ENCODE results near the gene CPAMD8. TPM values are rescaled to one million over a fixed set of nuclear protein-coding genes. Genes with fewer than 3 reads are reported as not detected.

CPAMD8 gene
- total RNA-seq, 1 donor from 2014 or later: 1.3 TPM

- intact Hi-C loops (cut with micrococcal nuclease): no loop called here
Measured at GRCh38 chr19:16922592-16922934, 104.0 kb downstream of the CPAMD8 start.

- intact Hi-C loops (cut with micrococcal nuclease): no loop called here
Measured at GRCh38 chr19:16921766-16922591, 104.6 kb downstream of the CPAMD8 start.

DNA sequence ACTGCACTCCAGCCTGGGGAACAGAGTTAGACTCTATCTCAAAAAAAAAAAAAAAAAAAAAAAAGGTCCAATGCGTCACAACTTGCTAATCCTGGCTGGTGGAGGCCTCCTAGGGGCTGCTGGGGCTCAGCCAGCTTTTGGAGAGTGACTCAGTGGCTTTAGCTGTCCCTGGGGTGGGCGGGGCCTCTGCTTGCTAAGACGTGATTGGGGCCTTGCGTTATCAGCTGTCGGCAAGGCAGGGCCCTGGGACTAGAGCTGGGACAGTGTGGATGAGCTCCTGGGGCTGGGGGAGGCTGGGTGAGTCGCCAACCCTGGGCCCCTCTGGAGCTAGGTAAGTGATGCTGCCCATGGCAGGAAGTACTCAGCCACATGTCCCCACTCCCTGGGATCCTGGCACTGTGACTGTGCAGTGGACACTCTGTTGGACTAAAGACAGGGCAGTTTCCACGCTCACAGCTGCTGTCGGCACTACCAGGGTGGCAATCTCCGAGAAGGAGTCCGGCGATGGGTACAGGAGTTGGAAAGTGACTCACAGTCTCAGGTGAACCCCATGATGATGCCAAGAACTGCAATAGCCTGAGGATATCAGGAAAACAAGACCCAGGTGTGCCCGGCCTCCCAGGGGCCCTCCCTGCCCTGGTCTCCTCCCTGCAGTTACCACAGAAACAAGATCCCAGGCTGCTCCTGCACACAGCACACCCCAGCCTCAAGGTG lies 105.6 kb downstream of the CPAMD8 start:
- intact Hi-C loops (cut with micrococcal nuclease): no loop called here

DNA sequence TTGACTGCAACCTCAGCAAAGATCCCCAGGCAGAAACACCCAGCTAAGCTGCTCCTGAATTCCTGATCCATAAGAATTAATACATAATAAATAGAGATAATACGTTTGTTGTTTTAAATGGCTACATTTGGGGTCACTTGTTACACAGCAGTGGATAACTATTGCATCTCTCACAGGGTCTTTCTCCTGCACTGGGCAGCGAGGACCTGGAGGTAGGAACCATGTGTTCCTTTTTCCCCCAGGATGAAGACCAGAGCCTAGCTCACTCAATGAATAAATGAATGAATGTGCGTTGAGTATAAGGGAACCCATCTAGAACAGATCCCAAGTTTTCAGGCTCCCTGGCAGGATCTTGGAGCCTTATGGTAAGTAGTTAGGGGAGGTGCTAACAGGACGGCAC lies 107.1 kb downstream of the CPAMD8 start:
- intact Hi-C loops (cut with micrococcal nuclease): no loop called here

- intact Hi-C loops (cut with micrococcal nuclease): no loop called here
Measured at GRCh38 chr19:16917401-16917800, 109.2 kb downstream of the CPAMD8 start.

DNA sequence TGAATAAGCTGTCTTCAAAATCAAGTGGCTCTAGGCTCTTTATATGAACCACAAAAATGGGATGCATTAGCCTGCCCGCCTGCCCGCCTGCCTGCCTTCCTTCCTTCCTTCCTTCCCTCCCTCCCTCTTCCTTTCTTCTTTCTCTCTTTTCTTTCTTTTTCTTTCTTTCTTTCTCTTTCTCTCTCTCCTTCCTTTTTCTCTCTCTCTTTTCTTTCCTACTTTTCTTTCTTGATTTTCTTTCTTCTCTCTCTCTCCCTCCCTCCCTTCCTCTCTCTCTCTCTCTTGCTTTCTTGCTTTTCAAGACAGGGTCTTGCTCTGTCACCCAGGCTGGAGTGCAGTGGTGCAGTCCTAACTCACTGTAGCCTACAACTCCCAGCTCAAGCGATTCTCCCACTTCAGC lies 110.9 kb downstream of the CPAMD8 start:
- intact Hi-C loops (cut with micrococcal nuclease): no loop called here

DNA sequence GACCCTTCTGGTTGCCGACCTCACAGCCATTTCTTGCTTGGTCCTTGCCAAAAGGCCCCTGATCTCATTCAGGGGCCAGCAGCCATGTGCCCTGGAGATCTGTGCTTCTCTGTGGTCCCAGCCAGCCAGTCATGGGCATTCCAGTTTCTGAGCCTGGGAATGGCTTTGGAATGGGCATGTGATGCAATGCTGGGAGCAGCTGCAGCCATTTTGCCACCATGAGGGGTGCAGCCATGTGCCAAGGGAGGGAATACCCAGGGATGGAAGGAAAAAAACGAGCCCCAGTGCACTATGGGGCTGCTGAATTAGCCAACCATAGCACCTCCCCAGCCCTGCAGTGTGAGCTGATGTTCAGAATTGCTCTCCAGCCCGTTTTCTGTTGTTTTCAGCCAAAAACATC lies 111.5 kb downstream of the CPAMD8 start:
- intact Hi-C loops (cut with micrococcal nuclease): no loop called here

- intact Hi-C loops (cut with micrococcal nuclease): no loop called here
Measured at GRCh38 chr19:16914421-16914820, 112.2 kb downstream of the CPAMD8 start.

GRCh38 chr19:16912780-16913179 lies 113.8 kb downstream of the CPAMD8 start:
- intact Hi-C loops (cut with micrococcal nuclease): no loop called here

GRCh38 chr19:16911046-16911445 lies 115.6 kb downstream of the CPAMD8 start:
- intact Hi-C loops (cut with micrococcal nuclease): no loop called here

- intact Hi-C loops (cut with micrococcal nuclease): no loop called here
Measured at GRCh38 chr19:16908759-16909158, 117.9 kb downstream of the CPAMD8 start.

- intact Hi-C loops (cut with micrococcal nuclease): no loop called here
Measured at GRCh38 chr19:16904599-16904998, 122.0 kb downstream of the CPAMD8 start.

DNA sequence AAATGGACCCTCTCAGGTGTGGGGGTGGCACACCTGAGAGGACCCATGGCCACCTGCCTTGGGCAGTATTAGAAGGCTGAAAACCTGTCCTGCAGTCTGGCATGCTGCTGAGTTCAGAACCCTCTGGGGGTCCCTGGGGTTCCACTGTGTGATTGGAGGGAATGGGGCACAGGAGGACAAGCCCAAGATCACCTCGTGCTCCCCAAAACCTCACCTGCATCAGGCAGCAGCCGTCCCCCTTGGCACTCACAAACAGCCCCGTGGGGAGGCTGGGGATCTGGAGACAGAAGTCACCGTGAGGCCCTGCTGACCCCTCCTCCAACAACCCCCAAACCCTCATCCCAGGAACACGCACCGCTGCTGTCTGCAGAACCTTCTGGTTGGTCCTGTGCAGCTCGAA lies 123.3 kb downstream of the CPAMD8 start:
- intact Hi-C loops (cut with micrococcal nuclease): no loop called here

DNA sequence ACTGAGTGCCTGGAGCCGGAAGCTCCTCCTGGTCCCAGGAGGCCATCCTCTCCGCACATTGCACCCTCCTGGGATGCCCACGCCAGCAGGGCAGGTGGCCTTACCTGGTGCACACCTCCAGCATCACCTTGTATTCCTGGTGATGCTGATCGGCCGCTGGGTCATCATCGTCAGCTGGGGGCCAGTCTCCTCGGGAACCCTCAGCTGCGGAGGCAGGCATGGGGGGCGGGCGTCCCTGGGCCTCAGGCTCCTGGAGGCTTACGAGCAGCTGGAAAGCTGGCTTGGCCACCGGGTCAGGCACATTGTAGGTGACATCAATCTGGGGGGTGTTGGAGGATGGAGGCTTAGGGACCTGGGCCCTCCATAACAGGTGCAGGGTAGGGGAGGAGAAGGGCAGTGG lies 124.1 kb downstream of the CPAMD8 start:
- intact Hi-C loops (cut with micrococcal nuclease): no loop called here

- intact Hi-C loops (cut with micrococcal nuclease): no loop called here
Measured at GRCh38 chr19:16901491-16902175, 125.0 kb downstream of the CPAMD8 start.

DNA sequence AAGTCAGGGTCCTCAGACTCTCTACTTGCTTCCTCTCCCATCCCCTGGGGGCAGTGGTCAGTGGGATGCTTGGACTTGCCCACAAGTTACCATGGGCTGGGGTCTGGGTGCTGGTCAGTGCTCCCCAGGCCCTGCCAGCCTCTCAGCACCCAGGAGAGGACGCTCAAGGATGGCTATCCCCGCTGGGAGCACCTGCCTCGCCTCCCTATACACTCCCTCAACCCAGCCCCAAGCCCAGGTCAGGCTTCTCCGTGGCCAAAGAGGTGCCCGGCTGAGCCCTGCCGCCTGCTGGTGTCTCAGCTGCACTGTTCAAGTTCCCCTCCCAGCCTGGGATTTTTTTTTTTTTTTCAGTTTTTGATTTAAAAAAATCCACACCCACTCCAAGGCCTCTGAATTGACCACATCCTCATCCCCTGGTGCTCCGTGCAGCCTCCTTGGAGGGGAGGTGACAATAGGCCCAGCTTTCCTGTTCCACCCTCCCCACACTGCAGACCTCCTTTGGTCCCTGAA lies 127.0 kb downstream of the CPAMD8 start:
- intact Hi-C loops (cut with micrococcal nuclease): loop anchor here (5.0 kb wide), 2 partner anchors 72 to 328 kb away; partner anchors contain the start of genes OCEL1 and SIN3B

- intact Hi-C loops (cut with micrococcal nuclease): loop anchor here (5.0 kb wide), 2 partner anchors 71 to 329 kb away; partner anchors contain the start of genes OCEL1 and SIN3B
Measured at GRCh38 chr19:16898361-16899015, 128.1 kb downstream of the CPAMD8 start.

DNA sequence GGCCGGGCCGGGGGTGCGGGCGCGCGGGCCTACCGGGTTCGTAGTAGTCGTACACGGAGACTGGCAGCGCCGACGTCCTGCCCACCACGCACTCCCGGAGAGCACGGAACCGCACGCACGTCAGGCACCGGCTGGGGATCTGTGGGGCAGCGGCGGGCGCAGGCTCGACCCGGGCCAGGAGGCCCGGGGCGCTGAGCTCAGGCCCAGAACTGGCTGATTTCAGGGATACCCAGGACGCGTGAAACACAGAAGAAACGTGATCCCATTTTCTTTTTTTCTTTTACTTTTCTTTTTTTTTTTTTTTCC lies 128.8 kb downstream of the CPAMD8 start:
- intact Hi-C loops (cut with micrococcal nuclease): loop anchor here (1.0 to 5.0 kb wide), 4 partner anchors 71 to 329 kb away; partner anchors contain the start of genes OCEL1 and SIN3B

DNA sequence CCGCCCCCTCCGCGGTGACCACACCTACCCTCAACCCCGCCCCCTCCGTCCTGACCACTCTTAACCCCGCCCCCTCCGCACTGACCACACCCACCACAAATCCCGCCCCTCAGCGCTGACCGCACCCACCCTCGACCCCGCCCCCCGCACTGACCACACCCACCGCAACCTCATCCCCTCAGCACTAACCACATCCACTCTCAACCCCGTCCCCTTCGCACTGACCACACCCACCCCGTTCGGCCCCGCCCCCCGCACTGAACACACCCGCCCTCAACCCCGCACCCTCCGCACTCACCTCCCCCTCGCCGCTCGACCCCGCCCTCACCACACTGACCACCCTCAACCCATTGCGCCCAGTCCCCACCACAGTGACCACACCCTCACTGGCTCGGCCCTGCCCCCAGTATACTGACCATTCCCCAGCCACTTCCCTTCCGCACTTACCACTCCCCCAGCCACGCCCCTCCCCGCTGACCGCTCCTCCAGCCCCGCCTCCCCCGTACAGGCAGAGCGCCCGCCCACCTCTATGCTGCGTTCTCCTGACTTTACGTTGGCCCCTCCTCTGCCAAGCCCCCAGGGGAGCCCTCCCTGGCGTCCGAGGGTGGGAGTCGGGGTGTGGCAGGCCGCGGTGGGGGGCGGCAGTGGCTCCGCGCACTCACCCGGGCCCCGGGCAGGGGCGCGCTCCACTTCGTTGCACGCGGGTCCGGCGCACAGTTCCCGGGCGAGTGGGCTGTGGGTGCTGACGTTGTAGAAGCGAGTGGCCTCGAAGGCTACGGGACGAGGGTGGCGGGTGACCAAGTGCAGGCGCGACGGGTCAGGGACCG lies 129.4 kb downstream of the CPAMD8 start:
- intact Hi-C loops (cut with micrococcal nuclease): loop anchor here (1.0 to 5.0 kb wide), 4 partner anchors 70 to 330 kb away; partner anchors contain the start of genes OCEL1 and SIN3B

All from T-helper 2 cell treated with Interferon-gamma antibody and Interleukin-4, amounts not matched to agents 100 ng/mL and 5 ng/mL, for 36 hours (primary cell).